Activated CD4-positive, alpha-beta T cell treated with anti-CD3 and anti-CD28 coated beads, Interleukin-2, amount 10 ng/mL, durations not matched to agents 7 days and 5 days (primary cell): ENCODE measurements around the gene FFAR2. TPM values are rescaled to one million over a fixed set of nuclear protein-coding genes. Genes with fewer than 3 reads are reported as not detected.

Experiments used
- CTCF ChIA-PET: fragments of 350-600 bp; sonication (Branson Sonifier 250); formaldehyde crosslinking; loops from one replicate; lab custom pipeline; 2021; ENCODE audit warnings: antibody characterized with exemption; lab: Charles Lee
- POLR2A ChIA-PET: fragments of 350-600 bp; sonication (Branson Sonifier 250); formaldehyde crosslinking; loops from one replicate; lab custom pipeline; 2021; ENCODE audit warnings: antibody characterized with exemption; lab: Charles Lee
- DNase-seq: peaks from one replicate; pipeline ENCODE4 v3.0.0-alpha.2; 2020
- H3K27ac Mint-ChIP-seq: one replicate; pipeline ENCODE4 v1.8.0; 2021; ENCODE audit warnings: mild to moderate bottlenecking, moderate library complexity, mixed read lengths
- H3K27me3 Mint-ChIP-seq: one replicate; pipeline ENCODE4 v1.8.0; 2021; ENCODE audit warnings: mixed read lengths
- H3K36me3 Mint-ChIP-seq: one replicate; pipeline ENCODE4 v1.8.0; 2021; ENCODE audit warnings: low read depth, mixed read lengths
- H3K4me1 Mint-ChIP-seq: one replicate; pipeline ENCODE4 v1.8.0; 2021; ENCODE audit warnings: mixed read lengths
- H3K4me3 Mint-ChIP-seq: one replicate; pipeline ENCODE4 v1.8.0; 2021; ENCODE audit warnings: mild to moderate bottlenecking, moderate library complexity, mixed read lengths
- H3K9me3 Mint-ChIP-seq: one replicate; pipeline ENCODE4 v1.8.0; 2021; ENCODE audit warnings: mixed read lengths
- total RNA-seq, 2 experiments: library from RNA; stranded (reverse); gene quantifications; one replicate each; pipeline ENCODE4 v1.2.3, GENCODE V29; 2021

FFAR2 gene
- total RNA-seq, 2 experiments from 2014 or later: not detected

GRCh38 chr19:35484252-35485036, 36.4 kb downstream of the FFAR2 start:
- H3K27me3 Mint-ChIP-seq: peaks cover 14% of the 10 kb centered on the region
- POLR2A ChIA-PET: no interaction called here
- H3K36me3 Mint-ChIP-seq: no peaks in the 10 kb centered on the region
- no peak overlapping the region for H3K27ac Mint-ChIP-seq
- no peak overlapping the region for H3K4me3 Mint-ChIP-seq
- DNase-seq: no peak
- CTCF ChIA-PET: no interaction called here
- H3K4me1 Mint-ChIP-seq: no peaks in the 10 kb centered on the region
- no peaks in the 10 kb centered on the region for H3K9me3 Mint-ChIP-seq

- peaks cover 19% of the 10 kb centered on the region for H3K27me3 Mint-ChIP-seq
- no peaks in the 10 kb centered on the region for H3K36me3 Mint-ChIP-seq
- POLR2A ChIA-PET: interaction anchor here (0.6 kb wide), 1 partner anchor 164 kb away, joined by 3 read pairs; no protein-coding TSS in a partner anchor
- no peak overlapping the region for H3K4me3 Mint-ChIP-seq
- no peaks in the 10 kb centered on the region for H3K9me3 Mint-ChIP-seq
- H3K27ac Mint-ChIP-seq: no peak overlapping the region
- no peak for DNase-seq
- no peaks in the 10 kb centered on the region for H3K4me1 Mint-ChIP-seq
- CTCF ChIA-PET: interaction anchor here (0.5 to 2.1 kb wide), 5 partner anchors 9 to 133 kb away, joined by 3 to 11 read pairs (median 3); no protein-coding TSS in a partner anchor
Observed at GRCh38 chr19:35486268-35486708, 38.2 kb downstream of the FFAR2 start.

DNA sequence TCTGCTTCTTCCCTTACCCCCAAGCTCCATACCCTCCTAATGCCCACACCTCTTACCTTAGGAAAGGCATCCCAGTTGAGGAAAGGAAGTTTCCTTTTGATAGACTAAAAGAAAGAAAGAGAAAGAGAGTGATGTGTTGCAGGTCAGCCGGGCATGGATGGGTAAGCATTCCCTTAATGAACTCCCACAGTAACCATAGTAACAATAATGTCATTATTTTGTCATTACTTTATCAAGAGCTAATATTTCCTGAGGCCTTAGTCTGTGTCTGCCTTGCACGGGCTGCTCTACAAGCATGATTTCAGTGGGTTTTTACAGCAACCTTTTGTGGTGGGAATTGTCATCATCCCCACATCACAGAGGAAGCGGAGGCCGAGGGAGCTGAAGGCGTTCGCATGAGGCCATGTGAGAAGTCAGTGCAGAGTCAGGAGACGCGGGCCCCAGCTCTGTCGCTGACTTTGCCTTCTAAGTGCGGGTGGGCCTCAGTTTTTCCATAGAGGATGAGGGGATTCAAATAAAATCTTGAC, 39.7 kb downstream of the FFAR2 start:
- DNase-seq: no peak
- Mint-ChIP-seq H3K27me3 (peaks cover 21% of the 10 kb centered on the region), H3K27ac (no peak overlapping the region), H3K4me1 (no peaks in the 10 kb centered on the region), H3K9me3 (no peaks in the 10 kb centered on the region), H3K4me3 (no peak overlapping the region), H3K36me3 (no peaks in the 10 kb centered on the region)
- POLR2A ChIA-PET: interaction anchor here (0.5 kb wide), 1 partner anchor 14 kb away, joined by 3 read pairs; no protein-coding TSS in a partner anchor
- CTCF ChIA-PET: interaction anchor here (1.1 to 2.1 kb wide), 4 partner anchors 8 to 24 kb away, joined by 3 to 11 read pairs (median 5); no protein-coding TSS in a partner anchor

DNA sequence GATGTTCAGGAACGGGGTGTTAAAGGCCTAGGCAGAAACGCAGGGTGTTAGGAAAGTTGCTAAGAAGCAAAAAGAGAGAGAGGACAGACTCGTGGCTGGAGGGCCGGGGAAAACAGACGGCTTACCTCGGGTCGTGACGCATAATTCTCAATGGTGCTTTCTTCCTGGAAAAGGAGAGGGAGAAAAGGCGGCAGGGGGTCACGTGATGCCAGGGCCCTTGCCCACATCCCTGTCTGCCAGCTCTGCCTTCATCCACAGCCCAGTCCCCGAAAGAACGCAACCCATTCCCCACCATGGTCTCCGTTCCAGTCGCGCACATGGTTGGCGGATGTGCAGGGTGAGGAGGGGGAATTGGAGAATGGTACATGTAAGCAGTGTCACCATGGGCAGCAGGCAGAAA, 40.6 kb downstream of the FFAR2 start:
- H3K4me1 Mint-ChIP-seq: no peaks in the 10 kb centered on the region
- H3K36me3 Mint-ChIP-seq: no peaks in the 10 kb centered on the region
- ChIA-PET POLR2A (no interaction called here), CTCF (interaction anchor here (1.3 kb wide), 1 partner anchor 19 kb away, joined by 3 read pairs; no protein-coding TSS in a partner anchor)
- no peaks in the 10 kb centered on the region for H3K9me3 Mint-ChIP-seq
- peaks cover 19% of the 10 kb centered on the region for H3K27me3 Mint-ChIP-seq
- H3K27ac Mint-ChIP-seq: no peak overlapping the region
- no peak overlapping the region for H3K4me3 Mint-ChIP-seq
- DNase-seq: no peak

DNA sequence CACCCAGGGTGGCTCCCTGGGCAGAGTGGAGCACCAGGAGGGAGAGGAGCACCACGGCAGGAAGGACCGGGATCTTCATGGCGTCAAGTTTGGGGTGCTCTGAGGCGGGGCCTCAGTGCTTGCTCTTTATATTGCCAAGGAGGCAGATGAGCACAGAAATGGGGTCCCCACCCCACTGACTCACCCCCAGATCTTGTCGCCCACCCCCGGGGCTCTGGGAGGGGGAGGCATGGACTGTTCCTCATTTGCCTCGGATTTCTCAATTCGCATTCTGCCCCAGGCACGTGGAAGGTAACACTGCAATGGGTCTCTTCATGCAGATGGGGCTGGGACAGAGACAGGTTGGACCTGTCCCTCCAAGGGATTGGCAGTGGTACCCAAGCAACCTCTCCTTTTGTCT, 42.3 kb downstream of the FFAR2 start, which contains the start of gene KRTDAP:
TSS of gene KRTDAP (minus strand) at position 101 of the 400 bp plus-strand sequence. CDS start at position 79, 22 bp downstream.
- no peak within 1 kb of the TSS for H3K27ac Mint-ChIP-seq
- H3K36me3 Mint-ChIP-seq: no peaks in the 10 kb centered on the region
- no peaks in the 10 kb centered on the region for H3K9me3 Mint-ChIP-seq
- POLR2A ChIA-PET: no interaction called here
- peaks cover 23% of the 10 kb centered on the region for H3K27me3 Mint-ChIP-seq
- no peak for DNase-seq
- CTCF ChIA-PET: interaction anchor here (0.8 to 1.9 kb wide), 2 partner anchors 17 to 20 kb away, joined by 5 to 6 read pairs; no protein-coding TSS in a partner anchor
- no peak within 1 kb of the TSS for H3K4me3 Mint-ChIP-seq
- peaks cover 5% of the 10 kb centered on the region for H3K4me1 Mint-ChIP-seq

DNA sequence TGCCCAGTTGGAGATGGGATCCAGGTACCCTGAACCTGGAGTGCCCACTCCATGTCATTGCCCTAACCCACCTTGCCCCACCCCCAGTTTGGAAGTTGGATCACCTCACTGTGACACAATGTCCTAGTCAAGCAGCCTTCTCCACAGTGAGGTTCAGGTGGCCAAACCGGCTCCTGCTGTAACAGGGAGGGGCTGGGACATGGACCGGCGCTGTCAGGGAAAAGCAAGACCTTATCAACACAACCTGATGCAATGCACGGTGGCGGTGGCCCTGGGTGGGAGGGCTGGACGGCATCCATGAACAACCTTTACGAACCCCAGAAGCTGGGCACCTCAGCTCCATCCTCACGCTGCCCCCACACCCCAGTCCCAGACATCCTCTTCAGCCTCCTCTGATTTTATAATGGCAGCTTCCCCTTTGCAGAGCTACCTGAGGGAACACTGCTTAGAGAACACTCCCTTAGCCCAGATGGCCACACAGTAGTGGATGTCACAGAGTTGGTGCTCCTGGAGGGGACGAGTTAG, 43.8 kb downstream of the FFAR2 start:
- Mint-ChIP-seq H3K27me3 (peaks cover 20% of the 10 kb centered on the region), H3K36me3 (no peaks in the 10 kb centered on the region), H3K4me3 (no peak overlapping the region), H3K4me1 (peaks cover 7% of the 10 kb centered on the region), H3K27ac (no peak overlapping the region), H3K9me3 (no peaks in the 10 kb centered on the region)
- ChIA-PET POLR2A (no interaction called here), CTCF (interaction anchor here (0.7 to 1.9 kb wide), 4 partner anchors 12 to 138 kb away, joined by 5 to 8 read pairs (median 6); no protein-coding TSS in a partner anchor)
- DNase-seq: no peak

GRCh38 chr19:35493971-35494370, 45.9 kb downstream of the FFAR2 start:
- Mint-ChIP-seq H3K9me3 (no peaks in the 10 kb centered on the region), H3K4me1 (peaks cover 7% of the 10 kb centered on the region), H3K27ac (no peak overlapping the region), H3K4me3 (no peak overlapping the region), H3K27me3 (peaks cover 13% of the 10 kb centered on the region), H3K36me3 (no peaks in the 10 kb centered on the region)
- DNase-seq: no peak
- ChIA-PET POLR2A (no interaction called here), CTCF (interaction anchor here (0.8 to 1.4 kb wide), 3 partner anchors 16 to 141 kb away, joined by 3 to 4 read pairs (median 3); no protein-coding TSS in a partner anchor)

DNA sequence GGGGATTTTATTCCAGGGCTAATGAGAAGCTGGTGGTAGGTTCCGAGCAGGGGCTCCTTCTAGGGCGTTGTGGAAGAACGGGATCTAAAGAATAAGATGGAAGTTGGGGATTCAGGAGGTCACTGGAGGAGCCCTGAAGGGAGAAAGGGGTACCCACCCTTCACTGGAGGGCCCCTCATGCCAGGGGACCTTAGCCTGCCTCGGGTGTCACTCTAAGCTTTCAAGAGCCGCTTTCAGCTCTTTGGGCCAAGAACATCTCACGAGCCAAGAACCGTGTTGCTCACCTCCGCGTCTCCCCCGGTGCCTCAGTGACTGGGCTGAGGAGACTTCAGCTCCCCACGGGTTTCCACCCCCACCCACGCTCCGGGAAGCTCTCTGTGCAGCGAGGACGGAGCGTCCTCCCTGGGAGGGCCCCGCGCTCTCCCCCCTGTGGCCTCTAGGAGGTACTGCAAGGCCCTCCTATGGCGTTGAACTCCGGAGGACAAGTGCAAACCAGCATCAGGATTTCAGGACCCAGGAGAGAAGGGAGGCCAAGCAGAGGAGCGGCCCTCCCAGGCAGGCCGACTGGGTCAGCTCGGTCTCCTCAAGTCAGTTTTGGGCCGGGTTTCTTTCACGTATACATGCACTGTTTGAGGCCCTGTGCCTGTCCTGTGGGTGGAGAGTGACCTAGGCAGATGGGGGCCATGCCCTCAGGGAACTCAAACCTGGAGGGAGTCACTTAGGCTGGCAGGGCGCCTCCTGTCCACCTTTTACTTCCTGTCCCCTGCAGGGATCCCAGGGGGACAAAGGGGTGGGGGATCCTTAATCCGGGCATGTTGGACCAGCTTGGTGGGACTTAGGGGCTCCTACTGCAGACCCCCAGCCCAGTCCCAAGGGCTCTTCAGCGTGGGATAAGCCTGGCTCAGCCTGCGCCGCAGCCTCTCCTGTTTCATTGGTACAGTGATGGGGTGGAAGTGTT, 47.3 kb downstream of the FFAR2 start:
- peaks cover 7% of the 10 kb centered on the region for H3K4me1 Mint-ChIP-seq
- ChIA-PET POLR2A (interaction anchor here (0.6 kb wide), 2 partner anchors 37 to 262 kb away, joined by 4 to 6 read pairs; no protein-coding TSS in a partner anchor), CTCF (interaction anchor here (0.6 to 1.7 kb wide), 24 partner anchors 9 to 354 kb away, joined by 3 to 11 read pairs (median 4); partner anchors contain the start of genes FFAR1, FFAR3 and FXYD5)
- no peak overlapping the region for H3K4me3 Mint-ChIP-seq
- no peak overlapping the region for H3K27ac Mint-ChIP-seq
- peak; percentile 64 for DNase-seq
- H3K27me3 Mint-ChIP-seq: peaks cover 9% of the 10 kb centered on the region
- H3K36me3 Mint-ChIP-seq: no peaks in the 10 kb centered on the region
- H3K9me3 Mint-ChIP-seq: no peaks in the 10 kb centered on the region

GRCh38 chr19:35497406-35497805, 49.3 kb downstream of the FFAR2 start:
- ChIA-PET POLR2A (no interaction called here), CTCF (interaction anchor here (0.7 to 1.1 kb wide), 3 partner anchors 13 to 162 kb away, joined by 3 read pairs; no protein-coding TSS in a partner anchor)
- no peak for DNase-seq
- H3K4me1 Mint-ChIP-seq: peaks cover 10% of the 10 kb centered on the region
- H3K27ac Mint-ChIP-seq: no peak overlapping the region
- no peak overlapping the region for H3K4me3 Mint-ChIP-seq
- no peaks in the 10 kb centered on the region for H3K36me3 Mint-ChIP-seq
- peaks cover 6% of the 10 kb centered on the region for H3K27me3 Mint-ChIP-seq
- no peaks in the 10 kb centered on the region for H3K9me3 Mint-ChIP-seq

DNA sequence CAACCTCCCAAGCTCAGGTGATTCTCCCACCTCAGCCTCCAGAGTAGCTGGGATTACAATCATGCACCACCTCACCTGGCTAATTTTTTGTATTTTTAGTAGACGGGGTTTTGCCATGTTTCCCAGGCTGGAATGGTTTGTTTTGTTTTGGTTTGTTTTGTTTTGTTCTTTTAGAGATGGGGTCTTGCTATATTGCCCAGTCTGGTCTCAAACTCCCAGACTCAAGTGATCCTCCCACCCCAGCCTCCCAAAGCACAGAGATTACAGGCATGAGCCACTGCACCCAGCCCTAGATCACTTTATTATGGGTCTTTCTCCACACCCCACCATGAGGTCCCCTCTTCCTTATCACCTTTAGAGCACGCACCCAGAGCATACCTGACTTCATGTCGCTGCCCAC, 50.2 kb downstream of the FFAR2 start:
- POLR2A ChIA-PET: no interaction called here
- no peak overlapping the region for H3K27ac Mint-ChIP-seq

DNA sequence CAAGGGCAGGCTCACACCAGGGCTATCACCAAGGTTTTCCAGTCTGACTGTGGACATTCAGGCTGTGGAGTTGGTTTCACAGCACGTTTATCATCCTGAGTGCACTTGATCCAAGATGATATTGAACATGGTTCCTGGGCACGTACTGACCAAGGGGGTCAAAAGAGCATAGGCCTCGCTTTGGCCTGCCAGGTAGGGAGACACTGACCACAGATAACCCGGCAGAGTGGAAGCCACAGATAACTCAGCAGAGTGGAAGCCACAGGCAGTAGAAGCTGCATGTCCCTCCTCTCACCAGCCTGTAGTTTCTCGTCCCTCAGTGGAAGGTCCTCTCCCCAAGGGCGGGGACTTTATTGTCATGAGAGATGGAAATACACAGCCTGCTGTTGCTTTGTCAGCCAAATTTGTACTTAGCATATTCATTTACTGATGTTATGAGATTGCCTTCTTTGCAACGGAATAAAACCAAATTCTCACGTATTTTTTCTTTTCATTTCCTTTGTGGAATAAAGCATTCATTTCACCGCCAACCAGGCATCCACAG, 51.0 kb downstream of the FFAR2 start:
- no peak overlapping the region for H3K27ac Mint-ChIP-seq
- no peak overlapping the region for H3K4me3 Mint-ChIP-seq
- peaks cover 10% of the 10 kb centered on the region for H3K4me1 Mint-ChIP-seq
- POLR2A ChIA-PET: no interaction called here
- no peak for DNase-seq
- H3K27me3 Mint-ChIP-seq: peaks cover 5% of the 10 kb centered on the region
- no peaks in the 10 kb centered on the region for H3K9me3 Mint-ChIP-seq
- no peaks in the 10 kb centered on the region for H3K36me3 Mint-ChIP-seq
- CTCF ChIA-PET: no interaction called here

More for the DNA sequence above, 50.2 kb downstream of the FFAR2 start:
- H3K36me3 Mint-ChIP-seq: no peaks in the 10 kb centered on the region
- DNase-seq: no peak
- H3K4me3 Mint-ChIP-seq: no peak overlapping the region
- H3K9me3 Mint-ChIP-seq: no peaks in the 10 kb centered on the region
- H3K4me1 Mint-ChIP-seq: peaks cover 10% of the 10 kb centered on the region
- CTCF ChIA-PET: interaction anchor here (0.7 kb wide), 2 partner anchors 13 to 97 kb away, joined by 3 read pairs; no protein-coding TSS in a partner anchor
- peaks cover 6% of the 10 kb centered on the region for H3K27me3 Mint-ChIP-seq
